Subcutaneous adipose tissue (tissue), 4 donors: ENCODE data around the gene CRACDL. TPM values are rescaled to one million over a fixed set of nuclear protein-coding genes. Genes with fewer than 3 reads are reported as not detected.

Experiments used
- CTCF ChIP-seq: fragments of 450-650 bp; IDR thresholded peaks from one replicate; pipeline ENCODE4 v1.5.1; 2016; ENCODE audit warnings: low read depth, mild to moderate bottlenecking, control low read depth, antibody characterized with exemption, moderate library complexity
- total RNA-seq, 4 donors: library from RNA; depleted of rRNA; stranded (reverse); fragments of >200 nt; gene quantifications; one replicate each; pipeline ENCODE4 v1.1.0, GENCODE V29; 2016

The CRACDL gene
- total RNA-seq, 4 donors from 2014 or later, result 1.4 to 8.3 (median 4.5) TPM

- TF ChIP-seq CTCF, result no peak
These were observed 117.9 kb downstream of the CRACDL start for GRCh38 chr2:98818164-98818563.

- no peak for TF ChIP-seq CTCF
These were observed 119.7 kb downstream of the CRACDL start for GRCh38 chr2:98816281-98816680.

GRCh38 chr2:98815795-98816194 lies 120.2 kb downstream of the CRACDL start:
- no peak for TF ChIP-seq CTCF

GRCh38 chr2:98811766-98812165 lies 124.3 kb downstream of the CRACDL start:
- no peak for TF ChIP-seq CTCF

GRCh38 chr2:98810588-98810928 lies 125.5 kb downstream of the CRACDL start:
- no peak for TF ChIP-seq CTCF

GRCh38 chr2:98809878-98810587 lies 126.0 kb downstream of the CRACDL start:
- no peak for TF ChIP-seq CTCF

- no peak for TF ChIP-seq CTCF
These were observed 126.9 kb downstream of the CRACDL start for GRCh38 chr2:98809116-98809515.
